Upper lobe of left lung (tissue), 4 donors: ENCODE results near the gene GPATCH4.

Source experiments
- CTCF ChIP-seq, 6 experiments: fragments of 450-650 bp in 4 of 6; fragments of 200-600 bp in 2 of 6; sonication (generic) in 2 of 6; IDR thresholded peaks; one replicate each; pipeline ENCODE4 v1.5.1; 2016 to 2019; ENCODE audit warnings: antibody characterized with exemption in 6 of 6
- POLR2A ChIP-seq, 4 donors: fragments of 450-650 bp; IDR thresholded peaks; one replicate each; pipeline ENCODE4 v1.5.1; 2016 to 2017; ENCODE audit warnings: antibody characterized with exemption in 4 of 4, mild to moderate bottlenecking in 2 of 4
- POLR2AphosphoS5 ChIP-seq, 2 donors: sonication (generic); formaldehyde crosslinking; IDR thresholded peaks; one replicate each; pipeline ENCODE4 v1.5.1; 2017; ENCODE audit warnings: antibody characterized with exemption in 2 of 2

GRCh38 chr1:156595016-156595415, 6.3 kb downstream of the GPATCH4 start:
- TF ChIP-seq POLR2AphosphoS5 (IDR thresholded peaks at IDR 0.05) (no peak), POLR2A (IDR thresholded peaks at IDR 0.05) (no peak), CTCF (IDR thresholded peaks at IDR 0.05) (no peak)
